ENCODE data around the gene MPO.
A peak's percentile ranks its signal among the peaks of the same experiment; 100 is the strongest.

MPO gene

DNA sequence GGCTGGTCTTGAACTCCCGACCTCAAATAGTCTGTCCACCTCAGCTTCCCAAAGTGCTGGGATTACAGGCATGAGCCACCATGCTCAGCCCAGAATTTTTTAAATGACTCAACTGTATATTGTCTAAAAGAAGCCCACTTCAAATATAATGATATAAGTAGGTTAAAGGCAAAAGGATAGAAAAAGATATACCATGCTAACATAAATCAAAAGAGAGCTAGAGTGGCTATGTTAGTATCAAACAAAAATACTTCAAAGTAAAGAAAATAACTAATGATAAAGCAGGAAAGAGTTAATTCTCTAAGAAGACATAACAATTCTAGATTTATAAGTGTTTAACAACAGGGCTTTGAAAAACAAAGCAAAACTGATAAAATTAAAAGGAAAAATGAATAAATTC, 13.3 kb upstream of the MPO start:
- no peak for DNase-seq (ENCODE audit: low read depth)
- TF ChIP-seq, protein P1, sequence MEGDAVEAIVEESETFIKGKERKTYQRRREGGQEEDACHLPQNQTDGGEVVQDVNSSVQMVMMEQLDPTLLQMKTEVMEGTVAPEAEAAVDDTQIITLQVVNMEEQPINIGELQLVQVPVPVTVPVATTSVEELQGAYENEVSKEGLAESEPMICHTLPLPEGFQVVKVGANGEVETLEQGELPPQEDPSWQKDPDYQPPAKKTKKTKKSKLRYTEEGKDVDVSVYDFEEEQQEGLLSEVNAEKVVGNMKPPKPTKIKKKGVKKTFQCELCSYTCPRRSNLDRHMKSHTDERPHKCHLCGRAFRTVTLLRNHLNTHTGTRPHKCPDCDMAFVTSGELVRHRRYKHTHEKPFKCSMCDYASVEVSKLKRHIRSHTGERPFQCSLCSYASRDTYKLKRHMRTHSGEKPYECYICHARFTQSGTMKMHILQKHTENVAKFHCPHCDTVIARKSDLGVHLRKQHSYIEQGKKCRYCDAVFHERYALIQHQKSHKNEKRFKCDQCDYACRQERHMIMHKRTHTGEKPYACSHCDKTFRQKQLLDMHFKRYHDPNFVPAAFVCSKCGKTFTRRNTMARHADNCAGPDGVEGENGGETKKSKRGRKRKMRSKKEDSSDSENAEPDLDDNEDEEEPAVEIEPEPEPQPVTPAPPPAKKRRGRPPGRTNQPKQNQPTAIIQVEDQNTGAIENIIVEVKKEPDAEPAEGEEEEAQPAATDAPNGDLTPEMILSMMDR (IDR thresholded peaks at IDR 0.05; ENCODE audit: control insufficient read depth, extremely low read depth, insufficient read depth) = no peak
- H3K4me3 ChIP-seq (ENCODE audit: low read depth, low read length) = no peak overlapping the region

DNA sequence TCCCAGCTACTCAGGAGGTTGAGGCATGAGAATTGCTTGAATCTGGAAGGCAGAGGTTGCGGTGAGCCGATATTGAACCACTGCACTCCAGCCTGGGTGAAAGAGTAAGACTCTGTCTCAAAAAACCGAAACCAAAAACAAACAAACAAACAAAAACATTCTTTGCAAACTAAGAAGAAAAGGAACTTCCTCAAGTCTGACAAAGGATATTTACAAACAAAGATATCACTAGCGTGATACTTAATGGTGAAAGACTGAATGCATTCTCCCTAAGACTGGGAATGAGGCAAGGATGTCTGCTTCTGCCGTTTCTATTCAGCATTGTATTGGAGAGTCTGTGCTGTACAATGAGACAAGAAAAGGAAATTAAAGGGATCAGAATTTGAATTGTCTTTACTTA, 10.5 kb upstream of the MPO start:
- DNase-seq (ENCODE audit: low read depth) = no peak
- H3K4me3 ChIP-seq (ENCODE audit: low read depth, low read length) = no peak overlapping the region
- TF ChIP-seq, protein P1 (IDR thresholded peaks at IDR 0.05; ENCODE audit: control insufficient read depth, extremely low read depth, insufficient read depth) = no peak

DNA sequence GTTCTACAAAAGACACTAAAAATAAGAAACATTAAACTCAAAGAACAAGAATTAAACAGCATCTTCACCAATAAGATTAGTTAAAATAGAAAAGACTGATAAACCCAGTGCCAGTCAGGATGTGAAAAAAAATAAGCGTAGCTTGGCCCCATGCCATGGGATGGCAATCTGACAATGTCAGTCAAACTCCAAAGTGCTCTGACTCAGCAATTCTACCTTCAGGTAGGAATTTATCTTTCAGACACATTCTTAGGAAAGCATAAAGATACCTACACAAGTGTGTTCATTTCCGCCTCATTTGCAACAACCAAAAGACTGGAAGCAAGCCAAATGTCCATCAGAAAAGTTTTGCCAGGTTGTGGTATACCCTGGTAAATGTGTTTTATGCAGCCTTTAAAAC, 9.1 kb upstream of the MPO start:
- TF ChIP-seq, protein P1 (IDR thresholded peaks at IDR 0.05; ENCODE audit: control insufficient read depth, extremely low read depth, insufficient read depth) = no peak
- H3K4me3 ChIP-seq (ENCODE audit: low read depth, low read length) = no peak overlapping the region
- DNase-seq (ENCODE audit: low read depth) = peak; percentile 15

DNA sequence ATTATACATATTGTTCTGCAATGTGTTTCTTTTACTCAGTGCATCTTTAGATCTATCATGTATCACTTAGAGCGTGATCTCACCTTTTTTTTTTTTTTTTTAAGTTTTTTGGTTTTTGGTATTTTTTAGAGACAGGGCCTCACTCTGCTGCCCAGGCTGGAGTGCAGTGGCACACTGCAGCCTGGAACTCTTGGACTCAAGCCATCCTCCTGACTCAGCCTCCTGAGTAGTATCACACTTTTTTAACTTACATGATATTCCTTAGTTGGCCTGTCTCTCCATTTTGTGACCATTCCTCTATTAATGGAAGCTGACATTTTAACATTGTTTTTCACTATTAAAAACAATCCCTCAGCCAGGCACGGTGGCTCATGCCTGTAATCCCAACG, 4.7 kb upstream of the MPO start:
- DNase-seq (ENCODE audit: low read depth) = no peak

DNA sequence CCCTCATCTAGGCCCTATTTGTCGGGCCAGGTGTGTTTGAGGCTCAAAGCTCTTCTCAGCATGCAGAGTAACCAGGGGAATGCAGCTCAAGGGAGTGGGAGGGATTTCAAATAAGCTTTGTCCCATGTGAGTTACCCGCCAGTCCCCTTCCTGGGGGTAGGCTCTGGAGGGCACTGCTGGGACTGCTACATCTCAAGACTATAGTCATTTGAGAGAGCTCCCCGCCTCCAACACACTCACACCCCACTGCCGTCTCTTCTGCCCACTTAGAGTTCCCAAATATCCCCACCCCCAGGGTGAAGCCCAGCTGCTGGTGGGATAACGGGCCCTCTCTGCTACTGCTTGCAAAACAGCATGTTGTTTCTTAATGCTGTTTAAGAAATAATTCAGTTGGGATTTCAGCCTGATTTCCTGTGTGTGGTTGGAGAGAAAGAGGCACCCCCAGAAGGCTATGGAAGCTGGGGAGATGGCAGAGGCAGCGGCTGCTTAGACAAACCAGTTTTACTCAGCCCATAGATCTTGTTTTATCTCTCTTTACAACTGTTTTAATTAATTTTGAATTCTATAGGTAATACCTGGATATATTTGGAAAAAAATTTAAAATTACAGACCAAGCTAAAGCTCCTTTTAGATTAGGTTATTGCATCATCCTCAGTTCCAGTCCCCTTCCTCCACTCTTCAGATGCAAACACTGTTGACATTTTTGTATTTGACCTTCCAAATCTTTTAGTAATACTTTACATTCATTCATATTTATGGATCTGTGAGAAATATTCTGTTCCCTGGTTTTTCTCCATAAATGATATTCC, 4.1 kb upstream of the MPO start:
- no peak overlapping the region for H3K4me3 ChIP-seq (ENCODE audit: low read depth, low read length)
- no peak for DNase-seq (ENCODE audit: low read depth)
- TF ChIP-seq, protein P1 (IDR thresholded peaks at IDR 0.05; ENCODE audit: control insufficient read depth, extremely low read depth, insufficient read depth) = no peak

More for the DNA sequence above, 4.7 kb upstream of the MPO start:
- TF ChIP-seq, protein P1 (IDR thresholded peaks at IDR 0.05; ENCODE audit: control insufficient read depth, extremely low read depth, insufficient read depth) = no peak
- H3K4me3 ChIP-seq (ENCODE audit: low read depth, low read length) = no peak overlapping the region

DNA sequence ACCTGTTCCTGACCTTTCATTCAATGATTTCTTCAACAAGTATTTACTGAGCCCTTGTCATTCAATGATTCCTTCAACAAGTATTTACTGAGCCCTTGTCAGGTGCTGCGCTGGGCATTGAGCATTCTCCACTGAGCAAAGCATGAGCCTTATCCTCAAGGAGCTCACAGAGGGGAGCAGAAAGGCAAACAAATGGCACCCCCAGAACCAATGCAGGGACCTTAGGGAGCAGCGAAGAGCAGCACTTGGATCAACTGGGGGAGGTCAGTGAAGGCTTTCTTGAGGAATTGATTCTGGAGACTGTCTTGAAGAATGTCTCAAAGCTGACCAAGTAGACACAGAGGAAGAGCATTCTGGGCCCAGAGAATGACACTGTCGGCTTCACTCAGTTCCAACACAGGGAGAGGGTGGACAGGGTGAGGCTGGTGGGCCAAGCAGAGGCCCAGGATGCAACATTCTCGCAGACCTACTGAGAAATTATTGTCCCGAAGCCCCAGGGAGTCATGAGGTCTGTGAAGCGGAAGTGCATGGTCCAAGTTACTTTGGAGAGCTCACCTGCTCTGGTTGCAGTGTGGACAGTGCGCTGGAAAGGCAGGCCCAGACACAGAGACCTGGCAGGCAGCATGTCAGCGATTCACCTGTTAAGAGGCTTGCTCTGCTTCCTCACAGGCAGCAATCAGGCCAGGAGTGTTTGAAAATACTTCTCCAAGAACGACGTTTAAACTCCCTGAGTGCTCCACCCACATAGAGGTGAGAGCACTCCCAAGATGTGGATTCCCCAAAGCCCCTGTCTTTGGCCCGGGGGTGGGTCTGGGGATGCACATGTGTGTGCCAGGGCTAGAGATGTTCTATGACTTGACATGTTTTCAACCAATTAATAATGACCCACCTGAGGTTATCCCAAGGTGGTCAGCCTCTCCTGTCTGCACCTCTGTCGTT, 3.2 kb upstream of the MPO start:
- TF ChIP-seq, protein P1 (IDR thresholded peaks at IDR 0.05; ENCODE audit: control insufficient read depth, extremely low read depth, insufficient read depth) = no peak
- no peak for DNase-seq (ENCODE audit: low read depth)
- no peak overlapping the region for H3K4me3 ChIP-seq (ENCODE audit: low read depth, low read length)
